ENCODE results near the gene SLC22A25. TPM values are rescaled to one million over a fixed set of nuclear protein-coding genes. Genes with fewer than 3 reads are reported as not detected.

SLC22A25 gene
- total and polyA plus RNA-seq, 2 donors from 2014 or later, result not detected

DNA sequence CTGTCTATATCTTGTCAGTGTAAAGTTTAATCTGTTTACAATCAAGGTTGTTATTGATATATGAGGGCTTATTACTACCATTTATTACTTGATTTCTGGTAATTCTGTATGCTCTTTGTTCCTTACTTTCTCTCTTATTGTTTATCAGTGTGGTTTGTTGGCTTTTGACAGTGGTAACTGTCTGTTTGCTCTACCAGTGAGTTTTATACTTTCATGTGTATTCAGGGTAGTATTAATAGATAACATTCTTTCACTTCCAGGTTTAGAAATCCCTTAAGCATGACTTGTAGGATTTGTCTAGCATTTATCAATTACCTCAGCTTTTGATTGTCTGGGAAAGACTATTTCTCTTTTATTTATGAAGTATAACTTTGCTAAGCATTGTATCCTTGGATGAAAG lies 37.5 kb upstream of the SLC22A25 start:
- intact Hi-C loops (cut with DNase I), result no loop called here
- no peak overlapping the region for H3K27ac ChIP-seq (ENCODE audit: low read depth in 2 of 2, low read length in 2 of 2)
- DNase-seq (no peak), FAIRE-seq (no peak)
- no peaks in the 10 kb centered on the region for H3K9me3 ChIP-seq (ENCODE audit: control insufficient read depth in 2 of 3, insufficient read depth in 1 of 3, low read length in 3 of 3)
- TF ChIP-seq, protein P1, sequence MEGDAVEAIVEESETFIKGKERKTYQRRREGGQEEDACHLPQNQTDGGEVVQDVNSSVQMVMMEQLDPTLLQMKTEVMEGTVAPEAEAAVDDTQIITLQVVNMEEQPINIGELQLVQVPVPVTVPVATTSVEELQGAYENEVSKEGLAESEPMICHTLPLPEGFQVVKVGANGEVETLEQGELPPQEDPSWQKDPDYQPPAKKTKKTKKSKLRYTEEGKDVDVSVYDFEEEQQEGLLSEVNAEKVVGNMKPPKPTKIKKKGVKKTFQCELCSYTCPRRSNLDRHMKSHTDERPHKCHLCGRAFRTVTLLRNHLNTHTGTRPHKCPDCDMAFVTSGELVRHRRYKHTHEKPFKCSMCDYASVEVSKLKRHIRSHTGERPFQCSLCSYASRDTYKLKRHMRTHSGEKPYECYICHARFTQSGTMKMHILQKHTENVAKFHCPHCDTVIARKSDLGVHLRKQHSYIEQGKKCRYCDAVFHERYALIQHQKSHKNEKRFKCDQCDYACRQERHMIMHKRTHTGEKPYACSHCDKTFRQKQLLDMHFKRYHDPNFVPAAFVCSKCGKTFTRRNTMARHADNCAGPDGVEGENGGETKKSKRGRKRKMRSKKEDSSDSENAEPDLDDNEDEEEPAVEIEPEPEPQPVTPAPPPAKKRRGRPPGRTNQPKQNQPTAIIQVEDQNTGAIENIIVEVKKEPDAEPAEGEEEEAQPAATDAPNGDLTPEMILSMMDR (IDR thresholded peaks at IDR 0.05; ENCODE audit: borderline replicate concordance, extremely low read depth, insufficient read depth), result no peak
- no peaks in the 10 kb centered on the region for H3K36me3 ChIP-seq (ENCODE audit: control insufficient read depth in 2 of 3, insufficient read depth in 3 of 3, low read length in 3 of 3)
- H3K4me3 ChIP-seq (ENCODE audit: low read length in 3 of 3), result no peak overlapping the region
- no peaks in the 10 kb centered on the region for H3K4me1 ChIP-seq (ENCODE audit: control insufficient read depth in 2 of 3, insufficient read depth in 2 of 3, low read depth in 1 of 3, low read length in 3 of 3)
- H3K27me3 ChIP-seq (ENCODE audit: control insufficient read depth, insufficient read depth, low read length), result no peaks in the 10 kb centered on the region
- H3K9ac ChIP-seq (ENCODE audit: low read length in 3 of 3), result no peak overlapping the region

DNA sequence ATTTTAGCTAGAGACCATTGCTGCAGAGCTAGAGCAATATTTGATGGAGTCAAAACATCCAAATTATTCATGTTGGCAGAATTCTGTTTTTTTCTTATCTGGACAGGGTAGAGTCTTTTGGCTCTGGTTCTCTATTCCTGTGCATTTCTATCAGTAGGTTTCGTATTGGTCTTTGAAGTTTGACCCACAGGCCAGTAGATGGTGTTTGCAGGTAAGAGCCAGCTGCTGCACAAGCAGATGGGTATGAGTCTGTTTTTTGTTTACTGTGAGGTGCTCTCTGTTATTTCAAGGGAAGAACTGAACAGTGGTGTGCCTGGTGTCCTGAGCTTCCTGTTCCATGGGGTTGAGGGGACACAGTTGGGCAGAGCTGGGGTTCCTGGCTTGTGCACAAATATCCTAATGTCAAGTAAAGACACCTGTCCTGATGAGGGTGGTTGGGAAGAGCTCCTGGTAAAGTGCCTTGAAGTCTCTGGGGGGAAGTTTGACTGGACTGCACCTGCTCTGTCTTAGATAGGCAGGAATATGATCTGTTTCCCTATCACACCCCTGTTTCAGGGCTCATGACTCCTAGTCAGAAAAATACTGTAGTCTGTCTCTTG lies 34.0 kb upstream of the SLC22A25 start:
- H3K4me3 ChIP-seq (ENCODE audit: low read length in 3 of 3), result no peak overlapping the region

DNA sequence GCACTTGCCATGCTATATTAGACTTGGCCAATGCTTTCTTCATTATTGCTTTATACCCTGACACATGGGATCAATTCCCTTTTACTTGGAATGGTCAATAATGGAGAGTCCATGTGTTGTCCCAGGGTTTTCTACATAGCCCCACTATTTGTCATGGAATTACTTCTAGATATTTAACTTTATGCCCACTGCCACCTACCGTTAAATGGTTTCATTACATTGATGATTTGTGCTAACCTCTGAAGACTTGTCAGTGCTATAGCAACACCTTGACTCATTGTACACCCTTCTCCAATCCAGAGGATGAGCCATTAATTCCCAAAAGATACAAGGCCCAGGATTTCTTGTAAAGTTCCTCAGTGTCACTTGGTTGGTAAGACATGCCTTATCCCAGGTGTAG lies 31.4 kb upstream of the SLC22A25 start:
- no peaks in the 10 kb centered on the region for H3K27me3 ChIP-seq (ENCODE audit: control insufficient read depth, insufficient read depth, low read length)
- H3K27ac ChIP-seq (ENCODE audit: low read depth in 2 of 2, low read length in 2 of 2), result no peak overlapping the region
- H3K36me3 ChIP-seq (ENCODE audit: control insufficient read depth in 2 of 3, insufficient read depth in 3 of 3, low read length in 3 of 3), result no peaks in the 10 kb centered on the region
- intact Hi-C loops (cut with DNase I), result no loop called here
- FAIRE-seq, result no peak
- no peak for DNase-seq
- no peaks in the 10 kb centered on the region for H3K9me3 ChIP-seq (ENCODE audit: control insufficient read depth in 2 of 3, insufficient read depth in 1 of 3, low read length in 3 of 3)
- no peak overlapping the region for H3K9ac ChIP-seq (ENCODE audit: low read length in 3 of 3)
- H3K4me3 ChIP-seq (ENCODE audit: low read length in 3 of 3), result no peak overlapping the region
- H3K4me1 ChIP-seq (ENCODE audit: control insufficient read depth in 2 of 3, insufficient read depth in 2 of 3, low read depth in 1 of 3, low read length in 3 of 3), result no peaks in the 10 kb centered on the region
- TF ChIP-seq, protein P1 (IDR thresholded peaks at IDR 0.05; ENCODE audit: borderline replicate concordance, extremely low read depth, insufficient read depth), result no peak

More for the DNA sequence above, 34.0 kb upstream of the SLC22A25 start:
- no peak overlapping the region for H3K27ac ChIP-seq (ENCODE audit: low read depth in 2 of 2, low read length in 2 of 2)
- FAIRE-seq (no peak), DNase-seq (no peak)
- TF ChIP-seq, protein P1 (IDR thresholded peaks at IDR 0.05; ENCODE audit: borderline replicate concordance, extremely low read depth, insufficient read depth), result no peak
- intact Hi-C loops (cut with DNase I), result no loop called here
- no peaks in the 10 kb centered on the region for H3K27me3 ChIP-seq (ENCODE audit: control insufficient read depth, insufficient read depth, low read length)
- H3K36me3 ChIP-seq (ENCODE audit: control insufficient read depth in 2 of 3, insufficient read depth in 3 of 3, low read length in 3 of 3), result no peaks in the 10 kb centered on the region
- H3K9me3 ChIP-seq (ENCODE audit: control insufficient read depth in 2 of 3, insufficient read depth in 1 of 3, low read length in 3 of 3), result no peaks in the 10 kb centered on the region
- H3K9ac ChIP-seq (ENCODE audit: low read length in 3 of 3), result no peak overlapping the region
- no peaks in the 10 kb centered on the region for H3K4me1 ChIP-seq (ENCODE audit: control insufficient read depth in 2 of 3, insufficient read depth in 2 of 3, low read depth in 1 of 3, low read length in 3 of 3)

DNA sequence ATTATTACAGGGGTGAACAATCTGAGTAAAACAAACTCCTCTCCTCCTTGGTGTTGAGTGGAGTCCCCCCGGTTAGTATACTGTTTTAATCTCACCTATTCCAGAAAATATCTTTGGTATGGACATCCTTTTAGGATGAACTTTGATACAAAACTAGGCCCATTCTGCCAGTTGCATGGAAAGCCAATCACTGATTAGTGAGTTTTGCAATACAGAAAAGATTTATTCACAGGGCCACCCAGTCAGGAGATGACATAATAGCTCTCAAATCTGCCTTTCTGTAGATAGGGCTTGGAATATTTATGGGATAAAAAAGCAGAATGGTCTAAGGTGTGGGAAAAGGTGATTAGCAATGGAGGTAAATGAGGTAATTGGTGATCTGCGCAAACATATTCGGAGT lies 30.3 kb upstream of the SLC22A25 start:
- FAIRE-seq, result no peak
- H3K4me3 ChIP-seq (ENCODE audit: low read length in 3 of 3), result no peak overlapping the region
- H3K27me3 ChIP-seq (ENCODE audit: control insufficient read depth, insufficient read depth, low read length), result no peaks in the 10 kb centered on the region
- DNase-seq, result no peak
- TF ChIP-seq, protein P1 (IDR thresholded peaks at IDR 0.05; ENCODE audit: borderline replicate concordance, extremely low read depth, insufficient read depth), result no peak
- H3K9ac ChIP-seq (ENCODE audit: low read length in 3 of 3), result no peak overlapping the region
- H3K27ac ChIP-seq (ENCODE audit: low read depth in 2 of 2, low read length in 2 of 2), result no peak overlapping the region
- H3K4me1 ChIP-seq (ENCODE audit: control insufficient read depth in 2 of 3, insufficient read depth in 2 of 3, low read depth in 1 of 3, low read length in 3 of 3), result no peaks in the 10 kb centered on the region
- H3K9me3 ChIP-seq (ENCODE audit: control insufficient read depth in 2 of 3, insufficient read depth in 1 of 3, low read length in 3 of 3), result no peaks in the 10 kb centered on the region
- no peaks in the 10 kb centered on the region for H3K36me3 ChIP-seq (ENCODE audit: control insufficient read depth in 2 of 3, insufficient read depth in 3 of 3, low read length in 3 of 3)
- intact Hi-C loops (cut with DNase I), result no loop called here
